ENCODE results near the gene CGB5.
"Not testable (repeated sequence)": the region's sequence is repeated elsewhere in the genome, so short reads cannot be mapped to it uniquely, and the experiment has no call there.

The CGB5 gene

GRCh38 chr19:49074869-49075268 is 31.2 kb downstream of the CGB5 start:
- H3K4me2 ChIP-seq (ENCODE audit: low read depth, low read length, poor library complexity, severe bottlenecking); H3K9me2 ChIP-seq (replicated peaks; ENCODE audit: low read depth, low read length); H3F3A ChIP-seq (ENCODE audit: low read depth); H4K20me1 ChIP-seq (ENCODE audit: insufficient read depth, low read length, poor library complexity, severe bottlenecking); H3K36me3 ChIP-seq (ENCODE audit: insufficient read depth, low read length); H3K27me3 ChIP-seq (ENCODE audit: insufficient read depth, low read length, poor library complexity, severe bottlenecking); H3K9ac ChIP-seq (ENCODE audit: low read depth, low read length, poor library complexity, severe bottlenecking); H3K4me1 ChIP-seq (ENCODE audit: insufficient read depth, low read length, poor library complexity, severe bottlenecking); H3K4me3 ChIP-seq (ENCODE audit: low read length, poor library complexity, severe bottlenecking); H3K79me2 ChIP-seq (ENCODE audit: insufficient read depth, low read length); H2AFZ ChIP-seq (ENCODE audit: low read length); H3K9me3 ChIP-seq (ENCODE audit: insufficient read depth, low read depth, low read length): not testable (repeated sequence)
- TF ChIP-seq, protein P1, sequence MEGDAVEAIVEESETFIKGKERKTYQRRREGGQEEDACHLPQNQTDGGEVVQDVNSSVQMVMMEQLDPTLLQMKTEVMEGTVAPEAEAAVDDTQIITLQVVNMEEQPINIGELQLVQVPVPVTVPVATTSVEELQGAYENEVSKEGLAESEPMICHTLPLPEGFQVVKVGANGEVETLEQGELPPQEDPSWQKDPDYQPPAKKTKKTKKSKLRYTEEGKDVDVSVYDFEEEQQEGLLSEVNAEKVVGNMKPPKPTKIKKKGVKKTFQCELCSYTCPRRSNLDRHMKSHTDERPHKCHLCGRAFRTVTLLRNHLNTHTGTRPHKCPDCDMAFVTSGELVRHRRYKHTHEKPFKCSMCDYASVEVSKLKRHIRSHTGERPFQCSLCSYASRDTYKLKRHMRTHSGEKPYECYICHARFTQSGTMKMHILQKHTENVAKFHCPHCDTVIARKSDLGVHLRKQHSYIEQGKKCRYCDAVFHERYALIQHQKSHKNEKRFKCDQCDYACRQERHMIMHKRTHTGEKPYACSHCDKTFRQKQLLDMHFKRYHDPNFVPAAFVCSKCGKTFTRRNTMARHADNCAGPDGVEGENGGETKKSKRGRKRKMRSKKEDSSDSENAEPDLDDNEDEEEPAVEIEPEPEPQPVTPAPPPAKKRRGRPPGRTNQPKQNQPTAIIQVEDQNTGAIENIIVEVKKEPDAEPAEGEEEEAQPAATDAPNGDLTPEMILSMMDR (conservative IDR thresholded peaks at IDR 0.05; ENCODE audit: low read length), result peak; percentile 50

- no peak overlapping the region for H3K4me3 ChIP-seq (ENCODE audit: low read length, poor library complexity, severe bottlenecking)
Observed at GRCh38 chr19:49080392-49080791, 36.7 kb downstream of the CGB5 start.

DNA sequence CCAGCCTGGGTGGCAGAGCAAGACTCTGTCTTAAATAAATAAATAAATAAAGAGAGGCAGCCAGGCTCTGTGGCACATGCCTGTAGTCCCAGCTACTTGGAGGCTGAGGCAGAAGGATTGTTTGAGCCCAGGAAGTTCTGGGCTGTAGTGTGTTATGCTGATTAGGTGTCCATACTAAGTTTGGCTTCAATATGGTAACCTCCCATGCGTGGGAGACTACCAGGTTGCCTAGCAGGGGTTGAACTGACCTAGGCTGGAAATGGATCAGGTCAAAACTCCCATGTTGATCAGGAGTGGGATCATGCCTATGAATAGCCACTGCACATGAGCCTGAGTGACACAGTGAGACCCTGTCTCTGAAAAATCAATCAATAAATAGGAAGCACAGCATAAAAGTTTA is 37.6 kb downstream of the CGB5 start:
- H3K9me2 ChIP-seq (replicated peaks; ENCODE audit: low read depth, low read length), result no peaks in the 10 kb centered on the region
- H3F3A ChIP-seq (ENCODE audit: low read depth), result no peaks in the 10 kb centered on the region
- H4K20me1 ChIP-seq (ENCODE audit: insufficient read depth, low read length, poor library complexity, severe bottlenecking), result peaks cover 9% of the 10 kb centered on the region
- H3K4me3 ChIP-seq (ENCODE audit: low read length, poor library complexity, severe bottlenecking), result no peak overlapping the region
- peaks cover 10% of the 10 kb centered on the region for H3K79me2 ChIP-seq (ENCODE audit: insufficient read depth, low read length)
- H3K9me3 ChIP-seq (ENCODE audit: insufficient read depth, low read depth, low read length), result no peaks in the 10 kb centered on the region
- H3K4me1 ChIP-seq (ENCODE audit: insufficient read depth, low read length, poor library complexity, severe bottlenecking), result peaks cover 4% of the 10 kb centered on the region
- H3K36me3 ChIP-seq (ENCODE audit: insufficient read depth, low read length), result no peaks in the 10 kb centered on the region
- no peak overlapping the region for H3K4me2 ChIP-seq (ENCODE audit: low read depth, low read length, poor library complexity, severe bottlenecking)
- H2AFZ ChIP-seq (ENCODE audit: low read length), result no peak overlapping the region; the same call in 1 of the 2 replicates
- TF ChIP-seq, protein P1 (conservative IDR thresholded peaks at IDR 0.05; ENCODE audit: low read length), result no peak
- TF ChIP-seq EZH2phosphoT487 (IDR thresholded peaks at IDR 0.05; ENCODE audit: borderline replicate concordance), result no peak
- H3K9ac ChIP-seq (ENCODE audit: low read depth, low read length, poor library complexity, severe bottlenecking), result no peak overlapping the region
- H3K27me3 ChIP-seq (ENCODE audit: insufficient read depth, low read length, poor library complexity, severe bottlenecking), result peaks cover 5% of the 10 kb centered on the region

More at GRCh38 chr19:49080392-49080791, 36.7 kb downstream of the CGB5 start:
- H3F3A ChIP-seq (ENCODE audit: low read depth), result no peaks in the 10 kb centered on the region
- no peaks in the 10 kb centered on the region for H3K9me2 ChIP-seq (replicated peaks; ENCODE audit: low read depth, low read length)
- H3K79me2 ChIP-seq (ENCODE audit: insufficient read depth, low read length), result peaks cover 2% of the 10 kb centered on the region
- no peak overlapping the region for H3K4me2 ChIP-seq (ENCODE audit: low read depth, low read length, poor library complexity, severe bottlenecking)
- H3K27me3 ChIP-seq (ENCODE audit: insufficient read depth, low read length, poor library complexity, severe bottlenecking), result no peaks in the 10 kb centered on the region
- H4K20me1 ChIP-seq (ENCODE audit: insufficient read depth, low read length, poor library complexity, severe bottlenecking), result no peaks in the 10 kb centered on the region
- H3K4me1 ChIP-seq (ENCODE audit: insufficient read depth, low read length, poor library complexity, severe bottlenecking), result peaks cover 4% of the 10 kb centered on the region
- H2AFZ ChIP-seq (ENCODE audit: low read length), result no peak overlapping the region
- H3K9ac ChIP-seq (ENCODE audit: low read depth, low read length, poor library complexity, severe bottlenecking), result no peak overlapping the region
- no peak for TF ChIP-seq EZH2phosphoT487 (IDR thresholded peaks at IDR 0.05; ENCODE audit: borderline replicate concordance)
- TF ChIP-seq, protein P1 (conservative IDR thresholded peaks at IDR 0.05; ENCODE audit: low read length), result no peak
- no peaks in the 10 kb centered on the region for H3K36me3 ChIP-seq (ENCODE audit: insufficient read depth, low read length)
- H3K9me3 ChIP-seq (ENCODE audit: insufficient read depth, low read depth, low read length), result no peaks in the 10 kb centered on the region

All from Loucy (cell line).